HG02588 (cell line): ENCODE data around the gene DCAF10.
"Not testable (repeated sequence)": the region's sequence is repeated elsewhere in the genome, so short reads cannot be mapped to it uniquely, and the experiment has no call there.

Experiments
- ATAC-seq: cut with Tn5 transposase; IDR thresholded peaks from one replicate; pipeline ENCODE4 v1.9.1; 2021; ENCODE audit warnings: mild to moderate bottlenecking, moderate library complexity; ENCODE audit not compliant: unreplicated experiment

The DCAF10 gene

DNA sequence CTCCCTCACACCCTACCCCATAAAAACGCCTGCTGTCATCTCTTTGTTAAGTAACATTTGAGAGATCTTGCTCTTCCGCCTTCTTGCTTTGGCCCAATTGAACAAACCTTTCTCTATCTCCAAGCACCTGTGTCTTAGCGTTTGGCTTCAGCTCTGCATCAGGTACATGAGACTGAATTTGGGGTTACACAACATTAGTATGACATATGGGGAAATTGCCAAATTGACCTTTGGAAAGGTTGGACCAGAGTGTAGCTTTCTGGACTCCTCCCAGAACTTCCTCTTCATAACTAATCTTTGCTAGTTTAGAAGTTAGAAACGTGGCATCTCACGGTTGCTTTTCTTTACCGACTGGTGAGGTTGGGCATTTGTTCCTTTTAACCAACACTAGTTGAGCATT, 12.3 kb upstream of the DCAF10 start:
- no peak for ATAC-seq

DNA sequence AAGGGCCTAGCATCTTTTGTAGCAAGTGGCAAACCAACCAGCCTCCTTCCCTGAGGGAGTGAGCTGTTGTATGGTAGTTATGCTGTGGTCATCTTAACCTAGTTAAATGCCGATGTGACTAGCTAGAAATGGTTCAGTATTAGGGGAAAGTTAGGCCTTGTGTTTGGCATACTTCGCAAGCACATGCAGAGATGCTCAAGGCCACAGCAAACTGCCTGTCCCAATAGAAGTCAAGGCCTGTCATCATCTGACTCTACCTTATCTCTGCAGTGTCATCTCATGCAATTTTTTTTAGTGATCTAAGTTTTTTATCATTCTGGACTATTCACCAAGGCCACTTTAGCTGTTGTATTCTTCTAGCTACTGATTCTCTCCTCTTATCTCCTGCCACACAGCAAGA, 10.5 kb upstream of the DCAF10 start:
- ATAC-seq: no peak

DNA sequence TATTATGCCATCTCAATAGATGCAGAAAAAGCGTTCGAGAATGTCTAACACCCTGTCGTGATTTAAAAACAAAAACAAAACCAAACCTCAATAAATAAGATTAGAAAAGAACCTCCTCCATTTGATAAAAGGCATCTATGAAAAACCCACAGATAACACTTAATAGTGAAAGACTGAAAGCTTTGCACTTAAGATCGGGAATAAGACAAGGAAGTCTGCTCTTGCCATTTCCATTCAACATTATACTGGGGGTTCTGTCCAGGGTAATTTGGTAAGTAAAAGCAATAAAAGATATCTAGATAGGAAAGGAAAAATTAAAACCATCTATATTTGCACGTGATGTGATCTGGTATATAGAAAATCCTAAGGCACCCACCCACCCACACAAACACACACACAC, 8.5 kb upstream of the DCAF10 start:
- no peak for ATAC-seq

DNA sequence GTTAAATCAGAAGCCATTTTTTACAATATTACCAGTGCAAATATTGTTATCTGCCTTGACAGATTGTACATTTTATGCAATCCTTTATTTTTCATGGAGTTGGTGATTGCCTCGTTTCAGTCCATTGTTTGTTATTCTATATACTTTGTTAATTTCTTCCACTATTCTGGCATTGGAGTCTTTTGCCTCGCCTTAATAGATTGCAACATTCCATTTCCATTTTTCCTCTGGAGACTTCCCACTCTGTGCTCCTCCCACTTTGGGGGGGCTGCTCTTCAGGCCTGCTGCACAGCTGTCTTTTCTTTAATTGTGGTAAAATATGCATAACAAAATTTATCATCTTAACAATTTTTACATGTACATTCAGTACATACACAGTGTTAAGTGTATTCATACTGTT, 4.4 kb upstream of the DCAF10 start:
- ATAC-seq: no peak

DNA sequence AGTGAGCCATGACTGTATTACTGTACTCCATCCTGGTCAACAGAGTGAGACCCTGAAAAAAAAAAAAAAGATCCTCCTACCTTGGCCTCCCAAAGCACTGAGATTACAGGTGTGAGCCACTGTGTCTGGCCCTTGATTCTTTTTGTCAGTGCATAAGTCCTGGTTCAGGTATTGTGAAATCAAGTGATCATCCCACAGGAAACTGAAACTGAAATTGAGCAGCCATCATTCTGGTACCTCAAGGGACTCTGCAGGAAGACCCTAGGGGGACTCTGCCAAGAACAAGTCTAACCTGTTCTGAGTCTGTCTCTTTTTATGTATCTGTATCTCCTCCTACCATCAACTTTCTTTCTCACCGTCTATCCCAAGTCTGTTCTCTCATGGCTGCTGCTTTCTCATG, 1.9 kb upstream of the DCAF10 start:
- no peak for ATAC-seq

DNA sequence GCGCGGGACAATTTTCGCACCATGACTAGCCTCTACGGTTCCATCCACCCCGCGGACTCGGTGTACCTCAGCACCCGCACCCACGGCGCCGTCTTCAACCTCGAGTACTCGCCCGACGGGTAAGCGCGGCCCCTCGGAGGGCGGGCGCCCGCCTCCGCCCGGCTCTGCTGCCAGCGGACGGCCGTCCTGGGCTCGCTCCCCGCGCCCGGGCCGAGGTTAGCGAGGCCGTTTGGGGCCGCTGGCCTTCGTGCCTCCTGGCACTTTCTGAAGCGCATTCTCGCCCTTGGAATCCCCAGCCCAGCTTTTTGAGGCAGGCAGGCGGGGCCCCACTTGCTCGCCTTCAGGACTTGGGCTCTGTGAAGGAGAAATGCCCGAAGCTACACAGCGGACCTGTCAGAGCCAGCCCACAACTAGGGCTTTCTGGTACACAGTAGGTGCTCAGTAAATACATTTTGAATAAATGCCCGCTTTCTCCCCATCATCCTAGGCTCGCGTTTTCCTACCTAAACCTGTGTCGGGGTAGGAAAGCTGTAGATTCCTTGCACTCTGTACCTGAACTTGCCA, 772 bp downstream of the DCAF10 start:
- ATAC-seq: peak; percentile 34

DNA sequence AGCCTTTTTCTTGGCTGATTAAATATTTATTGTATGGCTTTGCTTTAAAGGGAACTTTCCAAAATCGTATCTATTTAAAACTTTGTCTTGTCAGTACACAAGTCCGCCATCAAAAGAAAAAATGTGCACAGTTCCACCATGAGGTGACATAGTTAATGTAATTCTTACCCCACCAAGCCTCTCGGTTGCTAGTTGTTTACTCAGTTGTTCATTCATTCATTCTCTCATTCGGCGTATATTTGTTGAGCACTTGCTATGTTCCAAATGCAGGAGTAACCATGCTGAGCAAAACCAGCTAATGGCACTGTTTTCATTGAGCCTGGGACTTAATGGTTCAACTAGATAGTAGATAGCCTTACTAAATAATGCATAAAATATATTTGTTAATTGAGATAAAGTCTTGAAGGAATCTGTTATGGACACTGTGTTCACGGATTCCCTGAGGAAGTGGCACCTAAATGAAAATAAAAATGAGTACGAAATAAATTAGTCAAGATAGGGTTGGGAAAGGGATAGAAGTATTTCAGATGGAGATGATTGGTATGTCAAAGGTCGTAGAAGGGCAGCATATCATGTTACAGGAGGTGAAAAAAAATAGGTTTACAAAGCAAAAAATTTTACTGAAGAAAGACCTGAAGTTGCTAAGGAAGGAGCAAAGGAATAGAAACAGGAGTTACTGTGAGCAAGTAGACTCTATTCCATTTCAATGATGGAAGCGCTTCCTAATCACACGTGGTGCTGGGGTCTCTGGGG, 1.5 kb downstream of the DCAF10 start:
- no peak for ATAC-seq

DNA sequence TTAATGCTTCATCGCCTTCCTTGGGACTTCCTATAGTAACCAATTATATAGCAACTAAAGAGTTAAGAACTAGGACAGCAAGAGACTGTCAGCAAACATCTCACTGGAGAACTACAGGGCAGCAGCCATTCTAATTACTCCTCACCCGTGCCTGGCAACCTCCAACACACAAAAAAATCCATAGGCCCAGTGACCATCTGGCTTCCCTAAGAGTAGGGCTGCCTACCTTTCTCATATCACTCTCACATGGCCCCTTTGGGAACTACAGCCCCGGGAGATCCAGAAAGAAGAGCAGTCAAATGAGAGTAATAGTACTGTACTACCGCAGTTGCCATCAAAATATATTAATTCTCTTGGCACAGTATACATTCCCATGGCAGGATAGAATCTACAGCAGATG, 5.7 kb downstream of the DCAF10 start:
- ATAC-seq: no peak

DNA sequence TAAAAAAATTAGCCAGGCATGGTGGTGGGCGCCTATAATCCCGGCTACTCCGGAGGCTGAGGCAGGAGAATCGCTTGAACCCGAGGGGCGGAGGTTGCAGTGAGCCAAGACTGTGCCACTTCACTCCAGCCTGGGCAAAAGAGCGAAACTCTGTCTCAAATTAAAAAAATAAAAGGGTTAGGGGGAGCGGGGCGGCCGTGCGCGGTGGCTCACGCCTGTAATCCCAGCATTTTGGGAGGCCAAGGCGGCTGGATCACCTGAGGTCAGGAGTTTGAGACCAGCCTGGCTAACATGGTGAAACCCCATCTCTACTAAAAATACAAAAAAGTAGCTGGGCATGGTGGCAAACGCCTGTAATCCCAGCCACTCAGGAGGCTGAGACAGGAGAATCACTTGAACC, 9.1 kb downstream of the DCAF10 start:
- not testable (repeated sequence) for ATAC-seq

DNA sequence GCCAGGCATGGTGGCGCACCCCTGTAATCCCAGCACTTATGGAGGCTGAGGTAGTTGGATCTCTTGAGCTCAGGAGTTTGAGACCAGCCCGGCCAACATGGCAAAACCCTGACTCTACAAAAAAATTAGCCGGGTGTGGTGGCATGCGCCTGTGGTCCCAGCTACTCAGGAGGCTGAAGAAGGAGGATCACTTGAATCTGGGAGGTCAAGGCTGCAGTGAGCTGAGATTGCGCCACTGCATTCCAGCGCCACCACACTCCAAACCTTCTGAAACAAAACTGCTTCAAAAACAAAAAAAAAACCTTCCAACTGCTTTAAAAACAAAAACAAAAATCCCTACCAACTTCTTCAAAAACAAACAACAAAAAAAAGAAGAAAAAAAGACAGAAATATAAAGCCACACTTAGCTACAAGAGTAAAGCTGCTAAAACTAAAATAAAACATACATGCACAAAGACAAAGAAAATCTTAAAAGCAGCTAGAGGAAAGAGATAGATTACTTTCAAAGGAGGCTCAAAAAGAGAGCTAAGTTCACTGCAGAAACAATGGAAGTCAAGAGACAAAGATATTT, 11.4 kb downstream of the DCAF10 start:
- no peak for ATAC-seq

DNA sequence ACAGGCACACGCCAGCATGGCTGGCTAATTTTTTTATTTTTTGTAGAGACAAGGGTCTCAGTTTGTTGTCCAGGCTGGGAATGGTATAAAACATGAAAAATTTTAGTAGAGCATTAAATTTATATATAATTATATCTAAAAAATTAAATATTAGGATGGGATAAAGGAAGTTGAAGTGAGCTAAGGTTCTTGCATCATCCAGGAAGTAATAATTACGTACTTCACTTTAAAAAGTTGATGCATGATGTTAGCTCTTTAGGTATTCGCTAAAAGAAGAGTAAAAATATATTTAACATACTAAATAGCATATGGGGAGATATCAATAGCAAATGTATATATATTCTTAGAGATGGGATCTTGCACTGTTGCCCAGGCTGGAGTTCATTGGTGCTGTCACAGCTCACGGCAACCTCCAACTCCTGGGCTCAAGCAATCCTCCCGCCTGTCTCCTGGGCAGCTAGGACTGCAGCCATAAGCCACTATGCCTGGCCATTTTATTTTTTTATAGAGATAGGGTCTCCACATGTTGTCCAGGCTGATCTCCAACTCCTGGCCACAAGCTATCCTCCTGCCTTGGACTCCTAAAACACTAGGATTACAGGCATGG, 12.3 kb downstream of the DCAF10 start:
- ATAC-seq: no peak

DNA sequence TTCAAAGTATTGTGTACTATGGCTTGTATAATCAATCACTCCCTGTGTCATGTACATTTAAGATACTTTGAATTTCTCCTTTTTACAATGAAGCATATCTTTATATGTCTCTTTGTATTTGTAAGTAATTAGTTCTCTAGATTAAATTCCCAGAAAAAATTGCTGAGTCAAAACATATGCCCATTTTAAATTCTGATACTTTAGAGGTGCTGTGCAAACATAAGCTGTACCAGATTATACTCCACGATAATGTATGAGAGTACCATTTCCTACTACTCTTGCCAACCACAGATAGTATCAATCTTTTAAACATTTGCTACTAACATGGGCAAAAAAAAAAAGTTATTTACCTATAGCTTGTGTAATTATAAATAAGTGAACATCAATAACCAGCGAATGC, 18.3 kb downstream of the DCAF10 start:
- no peak for ATAC-seq

DNA sequence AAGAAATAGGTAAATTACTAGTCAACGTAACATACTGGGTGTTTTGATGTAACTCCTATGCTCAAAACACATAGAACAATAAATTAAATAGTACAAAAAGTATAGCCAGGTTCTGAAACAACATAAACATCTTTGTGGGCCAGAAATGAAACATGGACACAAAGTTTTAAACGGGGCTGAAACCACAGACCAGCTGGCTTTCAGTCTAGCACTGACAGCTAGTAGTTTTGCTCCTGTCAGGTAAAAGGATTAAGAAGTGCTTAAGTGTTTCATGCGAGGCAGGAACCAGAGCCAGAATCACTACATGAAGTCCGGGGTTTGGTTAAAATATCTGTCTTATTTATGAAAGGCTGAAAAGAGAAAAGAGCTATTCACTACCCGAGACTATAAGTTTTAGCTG, 19.5 kb downstream of the DCAF10 start:
- ATAC-seq: no peak

DNA sequence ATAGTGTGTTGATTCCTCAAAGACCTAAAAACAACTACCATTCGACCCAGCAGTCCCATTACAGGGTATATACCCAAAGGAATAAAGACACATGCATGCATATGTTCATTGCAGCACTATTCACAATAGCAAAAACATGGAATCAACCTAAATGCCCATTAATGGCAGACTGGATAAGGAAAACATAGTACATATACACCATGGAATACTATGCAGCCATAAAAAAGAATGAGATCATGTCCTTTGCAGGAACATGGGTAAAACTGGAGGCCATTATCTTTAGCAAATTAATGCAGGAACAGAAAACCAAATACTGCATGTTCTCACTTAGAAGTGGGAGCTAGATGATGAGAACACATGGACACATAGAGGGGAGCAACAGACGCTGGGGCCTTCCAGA, 24.6 kb downstream of the DCAF10 start:
- ATAC-seq: not testable (repeated sequence)

DNA sequence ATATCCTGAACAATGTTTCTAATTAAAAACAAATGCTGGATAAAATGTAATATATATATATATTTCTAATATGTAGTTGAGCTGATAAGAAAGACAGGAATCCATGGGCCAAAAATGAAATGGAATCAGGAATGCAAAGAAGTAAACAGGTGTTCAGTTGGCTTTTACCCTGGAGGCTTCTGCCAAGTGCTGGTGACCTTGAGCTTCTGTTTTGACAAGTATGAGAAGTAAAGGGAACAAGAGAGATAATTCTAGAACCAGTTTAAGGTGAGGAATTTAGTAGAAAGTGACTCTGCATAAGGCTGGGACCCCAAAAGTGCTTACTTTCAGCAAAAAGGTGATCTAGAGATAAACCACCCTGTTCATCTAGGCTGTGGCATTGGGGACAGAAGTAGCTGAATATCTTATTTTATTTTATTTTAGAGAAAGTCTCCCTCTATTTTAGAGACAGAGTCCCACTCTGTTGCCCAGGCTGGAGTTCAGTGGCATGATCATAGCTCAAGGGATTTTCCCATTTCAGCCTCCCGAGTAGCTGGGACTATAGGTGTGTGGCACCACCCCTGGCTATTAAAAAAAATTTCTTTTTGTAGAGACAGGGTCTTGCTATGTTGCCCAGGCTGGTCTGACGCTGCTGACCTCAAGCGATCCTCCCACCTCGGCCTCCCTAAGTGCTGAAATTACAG, 27.0 kb downstream of the DCAF10 start:
- ATAC-seq: no peak

DNA sequence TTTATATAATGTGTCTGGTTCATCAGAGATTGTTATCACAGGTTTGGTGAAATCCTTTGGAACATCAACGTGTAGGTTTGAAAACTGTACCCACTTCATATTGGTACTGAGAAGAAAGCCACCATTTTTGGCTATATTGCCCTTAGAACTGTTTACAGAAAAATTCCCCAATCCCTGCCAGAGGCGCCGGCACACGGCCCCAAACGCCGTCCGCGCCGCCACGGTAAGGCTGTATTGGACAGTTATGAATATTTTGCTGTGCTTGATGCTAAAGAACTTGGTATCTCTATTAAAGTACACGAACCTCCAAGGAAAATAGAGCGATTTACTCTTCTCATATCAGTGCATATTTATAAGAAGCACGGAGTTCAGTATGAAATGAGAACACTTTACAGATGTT, 35.2 kb downstream of the DCAF10 start:
- ATAC-seq: no peak

DNA sequence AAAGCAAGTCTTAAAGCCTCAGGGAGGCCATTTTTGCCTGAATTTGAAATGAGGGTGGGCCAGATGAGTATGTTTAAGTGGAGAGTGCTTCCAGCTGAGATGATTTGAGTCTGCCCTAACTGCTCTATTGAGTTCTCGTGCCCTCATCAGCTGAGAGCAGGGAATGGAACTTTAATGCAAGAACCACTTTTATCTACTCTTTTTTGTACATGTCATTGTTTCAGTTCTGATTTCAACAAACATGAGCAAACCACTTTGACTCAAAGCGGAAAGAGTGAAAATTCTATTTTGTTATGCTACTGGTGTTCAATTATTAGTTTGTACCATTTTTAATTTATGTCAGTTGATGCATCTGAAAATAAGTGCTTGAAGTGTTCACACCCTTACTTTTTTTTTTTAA, 35.8 kb downstream of the DCAF10 start:
- peak; percentile 60 for ATAC-seq

DNA sequence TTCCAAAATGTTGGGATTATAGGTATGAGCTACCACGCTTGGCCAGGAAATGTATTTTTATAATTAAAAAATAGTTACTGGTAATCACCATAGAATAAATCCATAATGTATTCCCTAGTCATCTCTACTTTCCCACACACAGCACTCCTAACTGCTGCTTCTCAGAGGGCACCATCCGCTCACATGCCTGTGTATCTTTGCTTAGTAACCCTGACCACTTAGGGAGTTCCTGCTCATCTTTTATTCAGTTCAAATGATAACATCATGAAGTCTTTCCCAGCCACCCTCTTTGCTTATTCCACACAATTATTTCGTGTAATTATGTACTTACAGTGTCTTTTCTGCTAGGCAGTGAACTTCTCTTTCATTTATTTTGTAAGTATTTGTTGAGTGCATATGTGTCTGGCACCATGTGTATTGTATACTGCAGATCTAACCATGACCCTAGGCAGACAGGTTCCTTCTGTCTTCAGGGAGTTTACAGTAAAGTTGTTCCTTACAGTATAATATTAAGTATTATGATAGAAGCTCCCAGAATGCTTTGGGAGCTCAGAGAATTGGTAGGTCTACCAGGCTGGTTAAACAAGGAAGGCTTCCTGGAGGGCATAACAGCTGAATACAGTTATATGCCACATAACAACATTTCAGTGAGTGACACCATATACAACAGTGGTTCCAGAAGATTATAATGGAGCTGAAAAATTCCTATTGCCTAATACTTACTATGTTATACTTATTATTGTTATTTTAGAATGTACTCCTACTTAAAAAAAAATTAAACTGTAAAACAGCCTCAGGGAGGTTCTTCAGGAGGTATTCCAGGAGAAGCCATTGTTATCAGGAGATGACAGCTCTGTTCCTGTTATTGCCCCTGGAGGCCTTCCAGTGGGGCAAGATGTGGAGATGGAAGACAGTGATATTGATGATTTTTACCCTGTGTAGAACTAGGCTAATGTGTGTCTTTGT, 39.2 kb downstream of the DCAF10 start:
- ATAC-seq: no peak

DNA sequence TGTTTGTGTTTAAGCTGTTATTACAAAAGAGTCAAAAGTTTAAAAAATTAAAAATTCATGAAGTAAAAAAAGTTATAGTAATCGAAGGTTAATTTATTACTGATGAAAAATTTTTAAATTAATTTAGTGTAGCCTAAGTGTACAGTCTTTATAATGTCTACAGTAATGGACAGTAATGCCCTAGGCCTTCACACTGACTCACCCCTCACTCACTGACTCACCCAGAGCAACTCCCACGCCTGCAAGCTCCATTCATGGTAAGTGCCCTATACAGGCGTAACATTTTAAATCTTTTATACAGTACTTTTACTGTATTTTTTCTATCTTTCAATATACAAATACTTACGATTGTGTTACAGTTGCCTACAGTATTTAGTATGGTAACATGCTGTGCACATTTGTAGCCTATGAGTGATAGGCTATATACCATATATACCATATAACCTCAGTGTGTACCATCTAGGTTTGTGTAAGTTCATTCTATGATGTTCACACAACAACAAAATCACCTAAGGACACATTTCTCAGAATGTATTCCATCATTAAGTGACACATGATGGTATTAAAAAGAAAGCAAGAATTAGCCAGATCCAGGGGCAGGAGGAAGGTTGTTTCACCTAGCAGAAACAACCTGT, 40.1 kb downstream of the DCAF10 start:
- ATAC-seq: no peak

DNA sequence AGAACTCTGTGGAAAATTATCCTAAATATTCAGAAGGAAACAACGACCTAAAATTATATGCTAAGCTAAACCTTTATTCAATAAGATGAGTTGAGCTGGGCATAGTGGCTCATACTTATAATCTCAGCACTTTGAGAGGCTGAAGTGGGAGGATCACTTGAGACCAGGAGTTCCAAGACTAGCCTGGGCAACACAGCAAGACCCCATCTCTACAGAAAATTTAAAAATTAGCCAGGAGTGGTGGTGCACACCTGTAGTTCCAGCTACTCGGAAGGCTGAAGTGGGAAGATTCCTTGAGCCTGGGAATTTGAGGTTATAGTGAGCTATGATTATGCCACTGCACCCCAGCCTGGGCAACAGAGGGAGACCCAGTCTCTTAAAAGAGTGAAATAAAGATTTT, 51.6 kb downstream of the DCAF10 start:
- ATAC-seq: no peak
